Measurements from ENCODE around the gene KLRC3. TPM values are rescaled to one million over a fixed set of nuclear protein-coding genes. Genes with fewer than 3 reads are reported as not detected.

Gene KLRC3
- total RNA-seq, 1 experiment from 2014 or later, result not detected

DNA sequence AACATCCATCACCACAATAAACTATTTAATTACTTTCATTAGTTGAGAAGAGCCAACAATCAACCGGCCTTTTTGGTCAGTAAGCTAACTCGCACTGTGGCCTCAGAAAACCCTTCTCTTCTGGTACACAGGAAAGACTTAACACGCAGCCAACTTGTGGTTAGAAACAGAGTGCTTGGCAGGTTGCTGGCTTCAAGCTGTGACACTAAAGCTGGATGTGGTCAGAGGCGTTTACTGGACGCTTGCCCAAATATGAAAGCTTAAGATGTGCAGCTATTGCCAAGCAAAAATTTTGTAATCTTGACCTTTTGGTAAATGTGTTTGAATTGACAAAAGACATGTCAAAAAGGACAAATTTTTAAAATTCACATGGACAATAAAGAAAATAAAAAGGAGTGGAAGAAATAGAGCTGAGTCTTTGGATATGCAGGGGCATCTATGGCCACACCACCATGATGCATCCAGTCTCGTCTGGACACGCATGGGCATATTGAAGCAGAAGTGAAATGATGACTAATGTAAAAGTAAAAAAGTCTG lies 27.9 kb downstream of the KLRC3 start:
- POLR2A ChIA-PET, result no interaction called here
- Mint-ChIP-seq H3K9me3 (no peaks in the 10 kb centered on the region), H3K36me3 (no peaks in the 10 kb centered on the region), H3K27me3 (ENCODE audit: low read depth) (no peaks in the 10 kb centered on the region), H3K4me3 (no peak overlapping the region), H3K27ac (no peak overlapping the region), H3K4me1 (peaks cover 19% of the 10 kb centered on the region)
- no peak for ATAC-seq
- CTCF ChIA-PET, result no interaction called here
- TF ChIP-seq CREB1 (CRISPR knock-in tag; IDR thresholded peaks at IDR 0.05) (no peak), FOXP1 (CRISPR knock-in tag; IDR thresholded peaks at IDR 0.05; ENCODE audit: borderline replicate concordance) (no peak), ZNF396 (CRISPR knock-in tag; IDR thresholded peaks at IDR 0.05; ENCODE audit: borderline replicate concordance) (no peak), TCF7 (CRISPR knock-in tag; IDR thresholded peaks at IDR 0.05; ENCODE audit: low read depth) (no peak), NR3C1 (CRISPR knock-in tag; conservative IDR thresholded peaks at IDR 0.05; ENCODE audit: low read depth) (no peak), FOXK1 (CRISPR knock-in tag; IDR thresholded peaks at IDR 0.05) (no peak), ZBTB21 (CRISPR knock-in tag; IDR thresholded peaks at IDR 0.05; ENCODE audit: borderline replicate concordance) (no peak), OVOL2 (CRISPR knock-in tag; IDR thresholded peaks at IDR 0.05; ENCODE audit: borderline replicate concordance) (no peak), ZNF671 (CRISPR knock-in tag; IDR thresholded peaks at IDR 0.05) (no peak), TP53 (CRISPR knock-in tag; IDR thresholded peaks at IDR 0.05) (no peak)
- TF ChIP-seq, protein P1, sequence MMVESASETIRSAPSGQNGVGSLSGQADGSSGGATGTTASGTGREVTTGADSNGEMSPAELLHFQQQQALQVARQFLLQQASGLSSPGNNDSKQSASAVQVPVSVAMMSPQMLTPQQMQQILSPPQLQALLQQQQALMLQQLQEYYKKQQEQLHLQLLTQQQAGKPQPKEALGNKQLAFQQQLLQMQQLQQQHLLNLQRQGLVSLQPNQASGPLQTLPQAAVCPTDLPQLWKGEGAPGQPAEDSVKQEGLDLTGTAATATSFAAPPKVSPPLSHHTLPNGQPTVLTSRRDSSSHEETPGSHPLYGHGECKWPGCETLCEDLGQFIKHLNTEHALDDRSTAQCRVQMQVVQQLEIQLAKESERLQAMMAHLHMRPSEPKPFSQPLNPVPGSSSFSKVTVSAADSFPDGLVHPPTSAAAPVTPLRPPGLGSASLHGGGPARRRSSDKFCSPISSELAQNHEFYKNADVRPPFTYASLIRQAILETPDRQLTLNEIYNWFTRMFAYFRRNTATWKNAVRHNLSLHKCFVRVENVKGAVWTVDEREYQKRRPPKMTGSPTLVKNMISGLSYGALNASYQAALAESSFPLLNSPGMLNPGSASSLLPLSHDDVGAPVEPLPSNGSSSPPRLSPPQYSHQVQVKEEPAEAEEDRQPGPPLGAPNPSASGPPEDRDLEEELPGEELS (CRISPR knock-in tag; IDR thresholded peaks at IDR 0.05), result no peak
- TF ChIP-seq, protein P2, sequence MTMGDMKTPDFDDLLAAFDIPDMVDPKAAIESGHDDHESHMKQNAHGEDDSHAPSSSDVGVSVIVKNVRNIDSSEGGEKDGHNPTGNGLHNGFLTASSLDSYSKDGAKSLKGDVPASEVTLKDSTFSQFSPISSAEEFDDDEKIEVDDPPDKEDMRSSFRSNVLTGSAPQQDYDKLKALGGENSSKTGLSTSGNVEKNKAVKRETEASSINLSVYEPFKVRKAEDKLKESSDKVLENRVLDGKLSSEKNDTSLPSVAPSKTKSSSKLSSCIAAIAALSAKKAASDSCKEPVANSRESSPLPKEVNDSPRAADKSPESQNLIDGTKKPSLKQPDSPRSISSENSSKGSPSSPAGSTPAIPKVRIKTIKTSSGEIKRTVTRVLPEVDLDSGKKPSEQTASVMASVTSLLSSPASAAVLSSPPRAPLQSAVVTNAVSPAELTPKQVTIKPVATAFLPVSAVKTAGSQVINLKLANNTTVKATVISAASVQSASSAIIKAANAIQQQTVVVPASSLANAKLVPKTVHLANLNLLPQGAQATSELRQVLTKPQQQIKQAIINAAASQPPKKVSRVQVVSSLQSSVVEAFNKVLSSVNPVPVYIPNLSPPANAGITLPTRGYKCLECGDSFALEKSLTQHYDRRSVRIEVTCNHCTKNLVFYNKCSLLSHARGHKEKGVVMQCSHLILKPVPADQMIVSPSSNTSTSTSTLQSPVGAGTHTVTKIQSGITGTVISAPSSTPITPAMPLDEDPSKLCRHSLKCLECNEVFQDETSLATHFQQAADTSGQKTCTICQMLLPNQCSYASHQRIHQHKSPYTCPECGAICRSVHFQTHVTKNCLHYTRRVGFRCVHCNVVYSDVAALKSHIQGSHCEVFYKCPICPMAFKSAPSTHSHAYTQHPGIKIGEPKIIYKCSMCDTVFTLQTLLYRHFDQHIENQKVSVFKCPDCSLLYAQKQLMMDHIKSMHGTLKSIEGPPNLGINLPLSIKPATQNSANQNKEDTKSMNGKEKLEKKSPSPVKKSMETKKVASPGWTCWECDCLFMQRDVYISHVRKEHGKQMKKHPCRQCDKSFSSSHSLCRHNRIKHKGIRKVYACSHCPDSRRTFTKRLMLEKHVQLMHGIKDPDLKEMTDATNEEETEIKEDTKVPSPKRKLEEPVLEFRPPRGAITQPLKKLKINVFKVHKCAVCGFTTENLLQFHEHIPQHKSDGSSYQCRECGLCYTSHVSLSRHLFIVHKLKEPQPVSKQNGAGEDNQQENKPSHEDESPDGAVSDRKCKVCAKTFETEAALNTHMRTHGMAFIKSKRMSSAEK (CRISPR knock-in tag; IDR thresholded peaks at IDR 0.05; ENCODE audit: borderline replicate concordance), result no peak
- TF ChIP-seq, protein P3, sequence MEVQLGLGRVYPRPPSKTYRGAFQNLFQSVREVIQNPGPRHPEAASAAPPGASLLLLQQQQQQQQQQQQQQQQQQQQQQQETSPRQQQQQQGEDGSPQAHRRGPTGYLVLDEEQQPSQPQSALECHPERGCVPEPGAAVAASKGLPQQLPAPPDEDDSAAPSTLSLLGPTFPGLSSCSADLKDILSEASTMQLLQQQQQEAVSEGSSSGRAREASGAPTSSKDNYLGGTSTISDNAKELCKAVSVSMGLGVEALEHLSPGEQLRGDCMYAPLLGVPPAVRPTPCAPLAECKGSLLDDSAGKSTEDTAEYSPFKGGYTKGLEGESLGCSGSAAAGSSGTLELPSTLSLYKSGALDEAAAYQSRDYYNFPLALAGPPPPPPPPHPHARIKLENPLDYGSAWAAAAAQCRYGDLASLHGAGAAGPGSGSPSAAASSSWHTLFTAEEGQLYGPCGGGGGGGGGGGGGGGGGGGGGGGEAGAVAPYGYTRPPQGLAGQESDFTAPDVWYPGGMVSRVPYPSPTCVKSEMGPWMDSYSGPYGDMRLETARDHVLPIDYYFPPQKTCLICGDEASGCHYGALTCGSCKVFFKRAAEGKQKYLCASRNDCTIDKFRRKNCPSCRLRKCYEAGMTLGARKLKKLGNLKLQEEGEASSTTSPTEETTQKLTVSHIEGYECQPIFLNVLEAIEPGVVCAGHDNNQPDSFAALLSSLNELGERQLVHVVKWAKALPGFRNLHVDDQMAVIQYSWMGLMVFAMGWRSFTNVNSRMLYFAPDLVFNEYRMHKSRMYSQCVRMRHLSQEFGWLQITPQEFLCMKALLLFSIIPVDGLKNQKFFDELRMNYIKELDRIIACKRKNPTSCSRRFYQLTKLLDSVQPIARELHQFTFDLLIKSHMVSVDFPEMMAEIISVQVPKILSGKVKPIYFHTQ (CRISPR knock-in tag; IDR thresholded peaks at IDR 0.05), result no peak
- TF ChIP-seq, protein P4, sequence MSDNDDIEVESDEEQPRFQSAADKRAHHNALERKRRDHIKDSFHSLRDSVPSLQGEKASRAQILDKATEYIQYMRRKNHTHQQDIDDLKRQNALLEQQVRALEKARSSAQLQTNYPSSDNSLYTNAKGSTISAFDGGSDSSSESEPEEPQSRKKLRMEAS (CRISPR knock-in tag; IDR thresholded peaks at IDR 0.05), result no peak
- TF ChIP-seq, protein P5, sequence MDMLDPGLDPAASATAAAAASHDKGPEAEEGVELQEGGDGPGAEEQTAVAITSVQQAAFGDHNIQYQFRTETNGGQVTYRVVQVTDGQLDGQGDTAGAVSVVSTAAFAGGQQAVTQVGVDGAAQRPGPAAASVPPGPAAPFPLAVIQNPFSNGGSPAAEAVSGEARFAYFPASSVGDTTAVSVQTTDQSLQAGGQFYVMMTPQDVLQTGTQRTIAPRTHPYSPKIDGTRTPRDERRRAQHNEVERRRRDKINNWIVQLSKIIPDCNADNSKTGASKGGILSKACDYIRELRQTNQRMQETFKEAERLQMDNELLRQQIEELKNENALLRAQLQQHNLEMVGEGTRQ (CRISPR knock-in tag; IDR thresholded peaks at IDR 0.05), result no peak
- TF ChIP-seq, protein P6, sequence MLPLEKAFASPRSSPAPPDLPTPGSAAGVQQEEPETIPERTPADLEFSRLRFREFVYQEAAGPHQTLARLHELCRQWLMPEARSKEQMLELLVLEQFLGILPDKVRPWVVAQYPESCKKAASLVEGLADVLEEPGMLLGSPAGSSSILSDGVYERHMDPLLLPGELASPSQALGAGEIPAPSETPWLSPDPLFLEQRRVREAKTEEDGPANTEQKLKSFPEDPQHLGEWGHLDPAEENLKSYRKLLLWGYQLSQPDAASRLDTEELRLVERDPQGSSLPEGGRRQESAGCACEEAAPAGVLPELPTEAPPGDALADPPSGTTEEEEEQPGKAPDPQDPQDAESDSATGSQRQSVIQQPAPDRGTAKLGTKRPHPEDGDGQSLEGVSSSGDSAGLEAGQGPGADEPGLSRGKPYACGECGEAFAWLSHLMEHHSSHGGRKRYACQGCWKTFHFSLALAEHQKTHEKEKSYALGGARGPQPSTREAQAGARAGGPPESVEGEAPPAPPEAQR (CRISPR knock-in tag; IDR thresholded peaks at IDR 0.05), result no peak
- TF ChIP-seq, protein P7, sequence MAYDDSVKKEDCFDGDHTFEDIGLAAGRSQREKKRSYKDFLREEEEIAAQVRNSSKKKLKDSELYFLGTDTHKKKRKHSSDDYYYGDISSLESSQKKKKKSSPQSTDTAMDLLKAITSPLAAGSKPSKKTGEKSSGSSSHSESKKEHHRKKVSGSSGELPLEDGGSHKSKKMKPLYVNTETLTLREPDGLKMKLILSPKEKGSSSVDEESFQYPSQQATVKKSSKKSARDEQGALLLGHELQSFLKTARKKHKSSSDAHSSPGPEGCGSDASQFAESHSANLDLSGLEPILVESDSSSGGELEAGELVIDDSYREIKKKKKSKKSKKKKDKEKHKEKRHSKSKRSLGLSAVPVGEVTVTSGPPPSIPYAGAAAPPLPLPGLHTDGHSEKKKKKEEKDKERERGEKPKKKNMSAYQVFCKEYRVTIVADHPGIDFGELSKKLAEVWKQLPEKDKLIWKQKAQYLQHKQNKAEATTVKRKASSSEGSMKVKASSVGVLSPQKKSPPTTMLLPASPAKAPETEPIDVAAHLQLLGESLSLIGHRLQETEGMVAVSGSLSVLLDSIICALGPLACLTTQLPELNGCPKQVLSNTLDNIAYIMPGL (CRISPR knock-in tag; IDR thresholded peaks at IDR 0.05), result no peak
- TF ChIP-seq, protein P8, sequence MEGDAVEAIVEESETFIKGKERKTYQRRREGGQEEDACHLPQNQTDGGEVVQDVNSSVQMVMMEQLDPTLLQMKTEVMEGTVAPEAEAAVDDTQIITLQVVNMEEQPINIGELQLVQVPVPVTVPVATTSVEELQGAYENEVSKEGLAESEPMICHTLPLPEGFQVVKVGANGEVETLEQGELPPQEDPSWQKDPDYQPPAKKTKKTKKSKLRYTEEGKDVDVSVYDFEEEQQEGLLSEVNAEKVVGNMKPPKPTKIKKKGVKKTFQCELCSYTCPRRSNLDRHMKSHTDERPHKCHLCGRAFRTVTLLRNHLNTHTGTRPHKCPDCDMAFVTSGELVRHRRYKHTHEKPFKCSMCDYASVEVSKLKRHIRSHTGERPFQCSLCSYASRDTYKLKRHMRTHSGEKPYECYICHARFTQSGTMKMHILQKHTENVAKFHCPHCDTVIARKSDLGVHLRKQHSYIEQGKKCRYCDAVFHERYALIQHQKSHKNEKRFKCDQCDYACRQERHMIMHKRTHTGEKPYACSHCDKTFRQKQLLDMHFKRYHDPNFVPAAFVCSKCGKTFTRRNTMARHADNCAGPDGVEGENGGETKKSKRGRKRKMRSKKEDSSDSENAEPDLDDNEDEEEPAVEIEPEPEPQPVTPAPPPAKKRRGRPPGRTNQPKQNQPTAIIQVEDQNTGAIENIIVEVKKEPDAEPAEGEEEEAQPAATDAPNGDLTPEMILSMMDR (IDR thresholded peaks at IDR 0.05), result no peak
- TF ChIP-seq, protein P9, sequence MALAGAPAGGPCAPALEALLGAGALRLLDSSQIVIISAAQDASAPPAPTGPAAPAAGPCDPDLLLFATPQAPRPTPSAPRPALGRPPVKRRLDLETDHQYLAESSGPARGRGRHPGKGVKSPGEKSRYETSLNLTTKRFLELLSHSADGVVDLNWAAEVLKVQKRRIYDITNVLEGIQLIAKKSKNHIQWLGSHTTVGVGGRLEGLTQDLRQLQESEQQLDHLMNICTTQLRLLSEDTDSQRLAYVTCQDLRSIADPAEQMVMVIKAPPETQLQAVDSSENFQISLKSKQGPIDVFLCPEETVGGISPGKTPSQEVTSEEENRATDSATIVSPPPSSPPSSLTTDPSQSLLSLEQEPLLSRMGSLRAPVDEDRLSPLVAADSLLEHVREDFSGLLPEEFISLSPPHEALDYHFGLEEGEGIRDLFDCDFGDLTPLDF (CRISPR knock-in tag; IDR thresholded peaks at IDR 0.05), result no peak
- TF ChIP-seq, protein P10, sequence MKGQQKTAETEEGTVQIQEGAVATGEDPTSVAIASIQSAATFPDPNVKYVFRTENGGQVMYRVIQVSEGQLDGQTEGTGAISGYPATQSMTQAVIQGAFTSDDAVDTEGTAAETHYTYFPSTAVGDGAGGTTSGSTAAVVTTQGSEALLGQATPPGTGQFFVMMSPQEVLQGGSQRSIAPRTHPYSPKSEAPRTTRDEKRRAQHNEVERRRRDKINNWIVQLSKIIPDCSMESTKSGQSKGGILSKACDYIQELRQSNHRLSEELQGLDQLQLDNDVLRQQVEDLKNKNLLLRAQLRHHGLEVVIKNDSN (CRISPR knock-in tag; IDR thresholded peaks at IDR 0.05), result no peak
- no peak for DNase-seq (ENCODE audit: low spot score)

All from WTC11 (cell line).